ENCODE data around the gene PPP1R16B.

DNA sequence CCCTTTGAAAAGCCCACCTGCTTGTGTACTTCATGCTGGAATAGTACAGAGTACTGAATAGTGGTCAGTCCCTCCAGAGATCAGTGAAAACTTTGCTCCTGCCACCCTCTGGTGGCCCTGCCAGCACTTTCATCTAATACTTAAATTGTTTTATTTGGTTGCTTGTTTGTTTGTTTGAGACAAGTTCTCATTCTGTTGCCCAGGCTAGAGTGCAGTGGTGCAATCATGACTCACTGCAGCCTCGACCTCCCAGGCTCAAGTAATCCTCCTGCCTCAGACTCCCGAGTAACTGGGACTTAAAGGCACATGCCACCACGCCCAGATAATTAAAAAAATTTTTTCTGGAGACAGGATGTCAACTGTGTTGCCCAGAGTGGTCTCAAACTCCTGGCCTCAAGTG, 129.8 kb downstream of the PPP1R16B start:
- TF ChIP-seq, protein P1, sequence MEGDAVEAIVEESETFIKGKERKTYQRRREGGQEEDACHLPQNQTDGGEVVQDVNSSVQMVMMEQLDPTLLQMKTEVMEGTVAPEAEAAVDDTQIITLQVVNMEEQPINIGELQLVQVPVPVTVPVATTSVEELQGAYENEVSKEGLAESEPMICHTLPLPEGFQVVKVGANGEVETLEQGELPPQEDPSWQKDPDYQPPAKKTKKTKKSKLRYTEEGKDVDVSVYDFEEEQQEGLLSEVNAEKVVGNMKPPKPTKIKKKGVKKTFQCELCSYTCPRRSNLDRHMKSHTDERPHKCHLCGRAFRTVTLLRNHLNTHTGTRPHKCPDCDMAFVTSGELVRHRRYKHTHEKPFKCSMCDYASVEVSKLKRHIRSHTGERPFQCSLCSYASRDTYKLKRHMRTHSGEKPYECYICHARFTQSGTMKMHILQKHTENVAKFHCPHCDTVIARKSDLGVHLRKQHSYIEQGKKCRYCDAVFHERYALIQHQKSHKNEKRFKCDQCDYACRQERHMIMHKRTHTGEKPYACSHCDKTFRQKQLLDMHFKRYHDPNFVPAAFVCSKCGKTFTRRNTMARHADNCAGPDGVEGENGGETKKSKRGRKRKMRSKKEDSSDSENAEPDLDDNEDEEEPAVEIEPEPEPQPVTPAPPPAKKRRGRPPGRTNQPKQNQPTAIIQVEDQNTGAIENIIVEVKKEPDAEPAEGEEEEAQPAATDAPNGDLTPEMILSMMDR (IDR thresholded peaks at IDR 0.05; ENCODE audit: poor library complexity): peak; percentile 18
- TF ChIP-seq EZH2phosphoT487 (IDR thresholded peaks at IDR 0.05; ENCODE audit: low read depth, severe bottlenecking, unreplicated experiment) (no peak), EZH2 (IDR thresholded peaks at IDR 0.05; ENCODE audit: borderline replicate concordance) (no peak)
